Vagina (tissue), 2 donors: ENCODE data around the gene SERINC5. TPM values are rescaled to one million over a fixed set of nuclear protein-coding genes. Genes with fewer than 3 reads are reported as not detected.

Experiments
- DNase-seq, 2 donors: peaks; one replicate each; pipeline ENCODE4 v3.0.0-alpha.2; 2017; ENCODE audit errors: extremely low spot score in 2 of 2
- H3K27ac ChIP-seq: fragments of 200-600 bp; sonication (generic); one replicate; pipeline ENCODE4 v1.5.1; 2019
- H3K27me3 ChIP-seq: fragments of 200-600 bp; sonication (generic); one replicate; pipeline ENCODE4 v1.5.1; 2019
- H3K36me3 ChIP-seq, 2 donors: fragments of 200-600 bp; sonication (generic); one replicate each; pipeline ENCODE4 v1.5.1; 2017 to 2019
- H3K4me1 ChIP-seq: fragments of 200-600 bp; sonication (generic); one replicate; pipeline ENCODE4 v1.5.1; 2019
- H3K4me3 ChIP-seq, 2 donors: fragments of 200-600 bp; sonication (generic); 1 replicate in 1 of 2; 2 replicates in 1 of 2; pipeline ENCODE4 v1.5.1; 2016 to 2019
- H3K9me3 ChIP-seq: fragments of 200-600 bp; sonication (generic); one replicate; pipeline ENCODE4 v1.5.1; 2019
- POLR2A ChIP-seq, 2 donors: fragments of 450-650 bp; IDR thresholded peaks; one replicate each; pipeline ENCODE4 v1.6.1; 2017; ENCODE audit warnings: antibody characterized with exemption in 2 of 2, mild to moderate bottlenecking in 2 of 2, moderate library complexity in 2 of 2
- POLR2AphosphoS5 ChIP-seq, 2 donors: sonication (generic); formaldehyde crosslinking; IDR thresholded peaks; one replicate each; pipeline ENCODE4 v1.9.0; 2017; ENCODE audit warnings: antibody characterized with exemption in 2 of 2, mild to moderate bottlenecking in 2 of 2, low read depth in 1 of 2; ENCODE audit not compliant: insufficient read depth in 1 of 2
- intact Hi-C: fragments of 100-400 bp; cut with DNase I; formaldehyde crosslinking; loops from one replicate; pipeline ENCODE4 v1.15.1; 2023
- total RNA-seq: library from RNA; depleted of rRNA; stranded (reverse); fragments of >200 nt; gene quantifications from one replicate; pipeline ENCODE4 v1.2.3, GENCODE V29; 2016
- TF ChIP-seq, protein P1 (sequence below), 3 experiments: fragments of 450-650 bp in 2 of 3; fragments of 200-600 bp in 1 of 3; sonication (generic) in 1 of 3; IDR thresholded peaks; one replicate each; pipeline ENCODE4 v1.5.1; 2017 to 2019; ENCODE audit warnings: antibody characterized with exemption in 3 of 3, mild to moderate bottlenecking in 2 of 3, moderate library complexity in 2 of 3

Gene SERINC5
- total RNA-seq, 1 donor from 2014 or later = 35.6 TPM

DNA sequence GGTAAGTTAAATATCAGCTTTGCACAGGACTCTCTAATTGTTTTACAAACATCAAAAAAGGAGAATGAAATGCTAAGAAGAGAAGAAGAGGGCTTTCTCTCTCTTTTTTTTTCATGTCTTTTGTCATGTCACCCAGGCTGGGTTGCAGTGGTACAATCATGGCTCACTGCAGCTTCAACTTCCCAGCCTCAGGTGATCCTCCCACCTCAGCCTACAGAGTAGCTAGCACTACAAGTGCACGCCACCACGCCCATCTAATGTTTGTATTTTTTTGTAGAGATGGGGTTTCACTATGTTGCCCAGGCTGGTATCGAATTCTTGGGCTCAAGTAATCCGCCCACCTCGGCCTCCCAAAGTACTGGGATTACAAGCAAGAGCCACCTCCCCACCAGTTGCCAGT lies 18.6 kb downstream of the SERINC5 start:
- intact Hi-C loops = no loop called here
- Histone ChIP-seq H3K27ac (no peak overlapping the region), H3K4me3 (no peak overlapping the region), H3K4me1 (peaks cover 30% of the 10 kb centered on the region), H3K27me3 (no peaks in the 10 kb centered on the region), H3K36me3 (no peaks in the 10 kb centered on the region), H3K9me3 (no peaks in the 10 kb centered on the region)
- no peak for TF ChIP-seq POLR2A (IDR thresholded peaks at IDR 0.05)
- TF ChIP-seq, protein P1, sequence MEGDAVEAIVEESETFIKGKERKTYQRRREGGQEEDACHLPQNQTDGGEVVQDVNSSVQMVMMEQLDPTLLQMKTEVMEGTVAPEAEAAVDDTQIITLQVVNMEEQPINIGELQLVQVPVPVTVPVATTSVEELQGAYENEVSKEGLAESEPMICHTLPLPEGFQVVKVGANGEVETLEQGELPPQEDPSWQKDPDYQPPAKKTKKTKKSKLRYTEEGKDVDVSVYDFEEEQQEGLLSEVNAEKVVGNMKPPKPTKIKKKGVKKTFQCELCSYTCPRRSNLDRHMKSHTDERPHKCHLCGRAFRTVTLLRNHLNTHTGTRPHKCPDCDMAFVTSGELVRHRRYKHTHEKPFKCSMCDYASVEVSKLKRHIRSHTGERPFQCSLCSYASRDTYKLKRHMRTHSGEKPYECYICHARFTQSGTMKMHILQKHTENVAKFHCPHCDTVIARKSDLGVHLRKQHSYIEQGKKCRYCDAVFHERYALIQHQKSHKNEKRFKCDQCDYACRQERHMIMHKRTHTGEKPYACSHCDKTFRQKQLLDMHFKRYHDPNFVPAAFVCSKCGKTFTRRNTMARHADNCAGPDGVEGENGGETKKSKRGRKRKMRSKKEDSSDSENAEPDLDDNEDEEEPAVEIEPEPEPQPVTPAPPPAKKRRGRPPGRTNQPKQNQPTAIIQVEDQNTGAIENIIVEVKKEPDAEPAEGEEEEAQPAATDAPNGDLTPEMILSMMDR (IDR thresholded peaks at IDR 0.05) = no peak
- TF ChIP-seq POLR2AphosphoS5 (IDR thresholded peaks at IDR 0.05; ENCODE audit: insufficient read depth in 1 of 2, low read depth in 1 of 2) = no peak
- no peak for DNase-seq

DNA sequence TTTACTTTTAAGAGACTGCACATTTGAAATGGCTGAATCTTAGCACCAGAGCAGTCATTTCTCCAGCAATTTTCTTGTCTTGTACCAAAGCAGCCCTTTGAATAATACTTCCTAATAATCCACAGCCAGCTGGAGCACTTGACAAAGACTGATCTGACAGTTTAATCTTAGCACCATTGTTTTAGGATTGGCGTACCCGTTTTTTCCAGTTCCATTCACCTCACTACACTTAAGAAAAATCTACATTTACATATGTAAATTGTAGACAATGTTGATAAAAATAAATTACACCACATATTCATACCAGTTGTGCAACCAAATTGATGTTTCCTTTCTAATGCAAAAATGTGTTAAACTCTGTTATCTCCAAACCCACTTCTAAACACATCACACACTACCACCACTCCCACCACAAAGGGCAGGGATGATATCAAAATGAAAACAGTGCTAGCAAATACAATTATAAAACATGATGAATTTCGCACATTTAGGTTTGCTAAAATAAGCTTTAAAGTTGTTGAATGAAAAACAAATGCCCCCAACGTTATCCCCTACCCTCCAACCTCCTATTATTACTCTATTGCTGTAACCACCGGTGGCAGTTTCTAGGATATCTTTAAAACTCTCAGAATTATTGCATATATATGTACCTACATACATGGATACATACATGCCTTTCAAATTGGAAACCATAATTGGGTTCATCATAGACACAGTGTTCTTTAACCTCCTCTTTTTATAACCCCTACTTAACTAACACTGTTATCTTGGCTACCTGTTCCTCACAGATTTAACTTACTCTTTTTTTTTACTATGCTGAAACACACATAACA lies 21.5 kb downstream of the SERINC5 start:
- intact Hi-C loops = no loop called here
- Histone ChIP-seq H3K4me3 (no peak overlapping the region), H3K4me1 (peaks cover 40% of the 10 kb centered on the region), H3K27me3 (no peaks in the 10 kb centered on the region), H3K36me3 (no peaks in the 10 kb centered on the region), H3K9me3 (no peaks in the 10 kb centered on the region), H3K27ac (no peak overlapping the region)
- no peak for DNase-seq
- TF ChIP-seq POLR2A (IDR thresholded peaks at IDR 0.05) (no peak), POLR2AphosphoS5 (IDR thresholded peaks at IDR 0.05; ENCODE audit: insufficient read depth in 1 of 2, low read depth in 1 of 2) (no peak)
- TF ChIP-seq, protein P1 (IDR thresholded peaks at IDR 0.05) = no peak

DNA sequence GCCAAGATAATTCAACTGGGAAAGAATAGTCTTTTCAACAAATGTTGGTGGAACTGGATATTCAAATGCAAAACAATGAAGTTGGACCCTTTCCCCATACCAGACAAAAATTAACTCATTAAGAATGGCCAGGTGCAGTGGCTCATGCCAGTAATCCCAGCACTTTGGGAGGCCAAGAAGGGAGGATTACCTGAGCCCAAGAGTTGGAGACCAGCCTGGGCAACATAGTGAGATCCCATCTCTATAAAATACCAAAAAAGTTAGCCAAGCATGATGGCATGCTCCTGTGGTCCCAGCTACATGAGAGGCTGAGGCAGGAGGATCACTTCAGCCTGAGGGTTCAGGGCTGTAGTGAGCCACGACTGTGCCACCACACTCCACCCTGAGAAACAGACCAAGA lies 24.2 kb downstream of the SERINC5 start:
- Histone ChIP-seq H3K27me3 (no peaks in the 10 kb centered on the region), H3K27ac (no peak overlapping the region), H3K9me3 (no peaks in the 10 kb centered on the region), H3K36me3 (no peaks in the 10 kb centered on the region), H3K4me1 (peaks cover 21% of the 10 kb centered on the region), H3K4me3 (no peak overlapping the region)
- TF ChIP-seq, protein P1 (IDR thresholded peaks at IDR 0.05) = no peak
- no peak for TF ChIP-seq POLR2AphosphoS5 (IDR thresholded peaks at IDR 0.05; ENCODE audit: insufficient read depth in 1 of 2, low read depth in 1 of 2)
- TF ChIP-seq POLR2A (IDR thresholded peaks at IDR 0.05) = no peak
- no peak for DNase-seq
- intact Hi-C loops = no loop called here

- TF ChIP-seq POLR2AphosphoS5 (IDR thresholded peaks at IDR 0.05; ENCODE audit: insufficient read depth in 1 of 2, low read depth in 1 of 2) (no peak), POLR2A (IDR thresholded peaks at IDR 0.05) (no peak)
- TF ChIP-seq, protein P1 (IDR thresholded peaks at IDR 0.05) = no peak
Observed at GRCh38 chr5:80231243-80231642, 24.6 kb downstream of the SERINC5 start.

More at GRCh38 chr5:80231243-80231642, 24.6 kb downstream of the SERINC5 start:
- Histone ChIP-seq H3K27ac (no peak overlapping the region), H3K4me3 (no peak overlapping the region), H3K4me1 (peaks cover 21% of the 10 kb centered on the region), H3K27me3 (no peaks in the 10 kb centered on the region), H3K36me3 (no peaks in the 10 kb centered on the region), H3K9me3 (no peaks in the 10 kb centered on the region)
- intact Hi-C loops = no loop called here
- DNase-seq = no peak
